WTC11 (cell line): Measurements from ENCODE around the gene LPCAT3. TPM values are rescaled to one million over a fixed set of nuclear protein-coding genes. Genes with fewer than 3 reads are reported as not detected.

Experiments used
- ATAC-seq: fragments of 200-7000 bp; cut with Tn5 transposase; 2 replicates; pipeline ENCODE4 v1.10.0; 2021; ENCODE audit warnings: mild to moderate bottlenecking, moderate library complexity
- CTCF ChIA-PET: fragments of 300-600 bp; sonication (Branson Sonifier 250); formaldehyde crosslinking; loops from one replicate; lab custom pipeline; 2021; ENCODE audit warnings: antibody characterized with exemption; lab: Charles Lee
- POLR2A ChIA-PET: fragments of 350-600 bp; sonication (Branson Sonifier 250); formaldehyde crosslinking; loops from one replicate; lab custom pipeline; 2021; ENCODE audit warnings: antibody characterized with exemption; lab: Charles Lee
- DNase-seq: peaks from one replicate; pipeline ENCODE4 v3.0.0; 2021; ENCODE audit warnings: low spot score
- H3K27ac Mint-ChIP-seq: 2 replicates; pipeline ENCODE4 v1.8.0; 2021; ENCODE audit warnings: mixed read lengths
- H3K27me3 Mint-ChIP-seq: 2 replicates; pipeline ENCODE4 v1.8.0; 2021; ENCODE audit warnings: low read depth, mild to moderate bottlenecking, moderate library complexity, mixed read lengths
- H3K36me3 Mint-ChIP-seq: 2 replicates; pipeline ENCODE4 v1.8.0; 2021; ENCODE audit warnings: mixed read lengths
- H3K4me1 Mint-ChIP-seq: 2 replicates; pipeline ENCODE4 v1.8.0; 2022; ENCODE audit warnings: mixed read lengths
- H3K4me3 Mint-ChIP-seq: 2 replicates; pipeline ENCODE4 v1.8.0; 2021; ENCODE audit warnings: mild to moderate bottlenecking, moderate library complexity, mixed read lengths
- H3K9me3 Mint-ChIP-seq: 2 replicates; pipeline ENCODE4 v1.8.0; 2021; ENCODE audit warnings: mixed read lengths
- E2F1 ChIP-seq: sonication (generic); formaldehyde crosslinking; IDR thresholded peaks from 2 replicates; pipeline ENCODE4 v1.8.0; 2022; ENCODE audit warnings: mild to moderate bottlenecking, missing genetic modification reagents
- E2F4 ChIP-seq: sonication (generic); formaldehyde crosslinking; IDR thresholded peaks from 2 replicates; pipeline ENCODE4 v1.8.1; 2022; ENCODE audit warnings: low read depth, mild to moderate bottlenecking, moderate library complexity, missing genetic modification reagents, borderline replicate concordance
- ERG ChIP-seq: fragments of 250-450 bp; sonication (Bioruptor Pico); IDR thresholded peaks from 2 replicates; pipeline ENCODE4 v1.8.0; 2021; ENCODE audit warnings: mild to moderate bottlenecking
- IRF2 ChIP-seq: sonication (generic); formaldehyde crosslinking; IDR thresholded peaks from 2 replicates; pipeline ENCODE4 v1.8.0; 2022; ENCODE audit warnings: low read depth, missing genetic modification reagents, borderline replicate concordance
- JAZF1 ChIP-seq: fragments of 250-450 bp; sonication (Bioruptor Pico); IDR thresholded peaks from 2 replicates; pipeline ENCODE4 v1.9.0; 2021; ENCODE audit warnings: moderate library complexity, mild to moderate bottlenecking, inconsistent platforms
- MXD4 ChIP-seq: fragments of 250-450 bp; sonication (Bioruptor Pico); IDR thresholded peaks from 2 replicates; pipeline ENCODE4 v1.8.0; 2021; ENCODE audit warnings: mild to moderate bottlenecking, moderate library complexity, borderline replicate concordance
- NR1H2 ChIP-seq: sonication (generic); formaldehyde crosslinking; IDR thresholded peaks from 2 replicates; pipeline ENCODE4 v1.9.0; 2021; ENCODE audit warnings: mild to moderate bottlenecking, moderate library complexity, missing genetic modification reagents
- NR3C1 ChIP-seq: sonication (generic); formaldehyde crosslinking; conservative IDR thresholded peaks from 2 replicates; pipeline ENCODE4 v1.8.1; 2023; ENCODE audit warnings: low read depth, mild to moderate bottlenecking, missing genetic modification reagents
- OVOL2 ChIP-seq: fragments of 250-450 bp; sonication (Bioruptor Pico); IDR thresholded peaks from 2 replicates; pipeline ENCODE4 v1.9.0; 2021; ENCODE audit warnings: mild to moderate bottlenecking, borderline replicate concordance
- PRRX2 ChIP-seq: fragments of 250-450 bp; sonication (Bioruptor Pico); IDR thresholded peaks from 2 replicates; pipeline ENCODE4 v1.8.0; 2021; ENCODE audit warnings: mild to moderate bottlenecking
- SMAD3 ChIP-seq: sonication (generic); formaldehyde crosslinking; IDR thresholded peaks from 2 replicates; pipeline ENCODE4 v1.8.0; 2022; ENCODE audit warnings: missing genetic modification reagents, mild to moderate bottlenecking, borderline replicate concordance
- SMAD4 ChIP-seq: sonication (generic); formaldehyde crosslinking; IDR thresholded peaks from 2 replicates; pipeline ENCODE4 v1.8.0; 2022; ENCODE audit warnings: mild to moderate bottlenecking, missing genetic modification reagents
- SOX15 ChIP-seq: fragments of 250-450 bp; sonication (Bioruptor Pico); IDR thresholded peaks from 2 replicates; pipeline ENCODE4 v1.9.0; 2021; ENCODE audit warnings: mild to moderate bottlenecking
- TEAD1 ChIP-seq: sonication (generic); formaldehyde crosslinking; IDR thresholded peaks from 2 replicates; pipeline ENCODE4 v1.8.0; 2022; ENCODE audit warnings: mild to moderate bottlenecking, missing genetic modification reagents
- ZNF121 ChIP-seq: sonication (generic); formaldehyde crosslinking; IDR thresholded peaks from 2 replicates; pipeline ENCODE4 v1.8.0; 2023; ENCODE audit warnings: missing genetic modification reagents
- ZNF281 ChIP-seq: sonication (generic); formaldehyde crosslinking; IDR thresholded peaks from 2 replicates; pipeline ENCODE4 v1.8.0; 2023; ENCODE audit warnings: mild to moderate bottlenecking, missing genetic modification reagents
- ZNF532 ChIP-seq: fragments of 250-450 bp; sonication (Bioruptor Pico); IDR thresholded peaks from 2 replicates; pipeline ENCODE4 v1.9.0; 2021; ENCODE audit warnings: mild to moderate bottlenecking, borderline replicate concordance
- total RNA-seq: library from RNA; stranded (reverse); gene quantifications from 3 replicates; pipeline ENCODE4 v1.2.3, GENCODE V29; 2021

The LPCAT3 gene
- total RNA-seq, 1 experiment from 2014 or later, result 40.0 TPM

GRCh38 chr12:6942331-6942665, 76.0 kb downstream of the LPCAT3 start:
- Mint-ChIP-seq H3K9me3 (no peaks in the 10 kb centered on the region), H3K36me3 (peaks cover 15% of the 10 kb centered on the region), H3K27ac (peak overlapping the region; percentile 99), H3K4me1 (peaks cover 49% of the 10 kb centered on the region), H3K4me3 (no peak overlapping the region)
- DNase-seq (no peak), ATAC-seq (no peak)
- TF ChIP-seq IRF2 (CRISPR knock-in tag) (no peak), ZNF281 (CRISPR knock-in tag) (no peak), SMAD3 (CRISPR knock-in tag) (no peak), PRRX2 (CRISPR knock-in tag) (0 out of 2 replicates have a peak, but pooled peaks have one; percentile 47), ERG (CRISPR knock-in tag) (no peak), ZNF121 (CRISPR knock-in tag) (no peak)
- TF ChIP-seq, all 79 proteins: peak for 1
- POLR2A ChIA-PET, result interaction anchor here (2.7 to 6.2 kb wide), 3 partner anchors 17 to 166 kb away, joined by 19 to 167 read pairs (median 66); partner anchors contain the start of gene C1RL
- H3K27me3 Mint-ChIP-seq, result no peaks in the 10 kb centered on the region
- CTCF ChIA-PET, result interaction anchor here (1.0 to 5.7 kb wide), 2 partner anchors 17 to 20 kb away, joined by 3 to 296 read pairs; no protein-coding TSS in a partner anchor

GRCh38 chr12:6941782-6942181, 76.5 kb downstream of the LPCAT3 start:
- H3K27me3 Mint-ChIP-seq, result no peaks in the 10 kb centered on the region
- POLR2A ChIA-PET, result interaction anchor here (0.8 to 6.2 kb wide), 4 partner anchors 16 to 28 kb away, joined by 3 to 167 read pairs (median 34); no protein-coding TSS in a partner anchor
- no peaks in the 10 kb centered on the region for H3K9me3 Mint-ChIP-seq

More at GRCh38 chr12:6941782-6942181, 76.5 kb downstream of the LPCAT3 start:
- no peak overlapping the region for H3K27ac Mint-ChIP-seq
- H3K4me3 Mint-ChIP-seq, result no peak overlapping the region
- CTCF ChIA-PET, result interaction anchor here (1.3 to 5.5 kb wide), 2 partner anchors 16 to 70 kb away, joined by 4 to 53 read pairs; partner anchors contain the start of gene SPSB2
- TF ChIP-seq E2F4 (CRISPR knock-in tag) (no peak), NR1H2 (CRISPR knock-in tag) (no peak), E2F1 (CRISPR knock-in tag) (no peak), OVOL2 (CRISPR knock-in tag) (no peak), JAZF1 (CRISPR knock-in tag) (no peak), SMAD4 (CRISPR knock-in tag) (no peak), MXD4 (CRISPR knock-in tag) (no peak), SOX15 (CRISPR knock-in tag) (no peak), ZNF532 (CRISPR knock-in tag) (no peak), TEAD1 (CRISPR knock-in tag) (no peak), NR3C1 (CRISPR knock-in tag) (no peak)
- no peak for DNase-seq
- peaks cover 15% of the 10 kb centered on the region for H3K36me3 Mint-ChIP-seq
- ATAC-seq, result no peak
- peaks cover 48% of the 10 kb centered on the region for H3K4me1 Mint-ChIP-seq
